CD4-positive, alpha-beta T cell treated with Interferon alpha-2 for 1 hour (primary cell): ENCODE results near the gene SEMA3G.

Source experiments
- DNase-seq, 2 donors: peaks; one replicate each; pipeline ENCODE4 v3.0.0-alpha.2; 2020 to 2022

The SEMA3G gene

DNA sequence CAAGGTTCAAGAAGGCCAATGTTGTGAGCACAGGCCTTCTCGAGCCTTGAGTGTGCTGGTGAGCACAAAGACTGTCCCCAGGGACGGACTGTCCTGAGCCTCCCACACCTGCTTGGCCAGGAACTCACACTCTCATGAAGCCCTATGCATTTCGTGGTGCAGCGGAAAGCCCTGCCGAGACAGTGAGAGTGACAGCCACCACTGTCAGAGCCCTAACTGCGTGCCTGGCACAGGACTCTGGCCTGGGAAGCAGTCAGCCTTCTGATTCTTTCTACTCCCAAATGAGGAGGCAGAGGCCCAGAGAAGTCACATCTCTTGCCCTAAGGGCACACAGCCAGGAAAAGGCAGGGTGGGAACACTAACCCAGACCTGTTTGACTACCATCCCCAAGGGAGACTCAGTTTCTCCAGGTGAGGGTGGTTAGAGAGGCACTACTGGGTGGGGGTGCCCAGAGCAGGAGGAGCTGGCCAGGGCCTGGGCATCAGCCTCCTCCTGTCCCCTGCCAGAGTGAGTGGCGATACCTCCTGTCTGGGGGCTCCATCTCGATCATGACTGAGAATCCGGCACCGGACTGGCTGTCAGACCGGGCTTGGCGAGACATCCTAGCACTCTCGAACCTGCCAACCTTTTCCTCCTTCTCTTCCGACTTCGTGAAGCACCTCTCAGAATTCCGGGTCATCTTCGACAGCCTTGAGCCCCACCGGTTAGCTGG, 50.8 kb downstream of the SEMA3G start:
- no peak for DNase-seq

- no peak for DNase-seq
Observed at GRCh38 chr3:52393131-52393807, 51.6 kb downstream of the SEMA3G start.

DNA sequence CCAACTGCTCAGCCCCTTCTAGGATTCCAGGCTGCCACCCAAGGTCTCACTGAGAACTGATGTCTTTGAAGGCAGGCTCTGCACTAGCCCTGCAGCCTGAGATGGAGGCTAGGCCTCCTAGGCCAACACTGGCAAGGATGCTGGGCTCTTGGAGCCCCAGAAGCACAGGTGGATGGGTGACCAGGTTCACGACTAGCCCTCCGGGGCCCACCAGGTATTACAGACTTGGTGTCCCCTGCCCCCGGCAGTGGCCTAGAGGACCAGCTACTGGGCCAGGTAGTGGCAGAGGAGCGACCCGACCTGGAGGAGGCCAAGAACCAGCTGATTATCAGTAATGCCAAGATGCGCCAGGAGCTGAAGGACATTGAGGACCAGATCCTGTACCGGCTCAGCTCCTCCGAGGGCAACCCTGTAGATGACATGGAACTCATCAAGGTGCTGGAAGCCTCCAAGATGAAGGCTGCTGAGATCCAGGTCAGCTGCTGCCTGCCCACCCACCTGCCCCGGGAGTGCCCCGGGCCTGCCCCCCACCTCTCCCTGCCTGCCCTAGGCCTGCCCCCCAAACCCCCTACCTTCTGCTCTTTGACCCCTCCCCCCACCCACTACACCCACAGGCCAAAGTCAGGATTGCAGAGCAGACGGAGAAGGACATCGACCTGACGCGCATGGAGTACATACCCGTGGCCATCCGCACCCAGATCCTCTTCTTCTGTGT, 52.5 kb downstream of the SEMA3G start:
- DNase-seq, result no peak

DNA sequence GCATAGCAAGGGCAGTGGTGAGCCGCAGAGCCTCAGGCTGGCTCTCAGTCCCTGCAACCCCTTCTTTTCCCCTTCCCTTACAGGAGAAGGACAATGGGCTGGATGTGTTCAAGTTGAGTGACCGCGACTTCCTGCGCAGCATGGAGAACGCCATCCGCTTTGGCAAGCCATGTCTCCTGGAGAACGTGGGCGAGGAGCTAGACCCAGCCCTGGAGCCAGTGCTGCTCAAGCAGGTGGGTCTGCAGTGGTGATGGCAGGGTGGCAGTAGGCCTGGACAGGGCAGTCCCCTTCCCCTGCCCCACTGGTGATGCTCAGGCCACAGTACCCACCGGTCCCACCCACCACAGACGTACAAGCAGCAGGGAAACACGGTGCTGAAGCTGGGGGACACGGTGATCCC, 53.8 kb downstream of the SEMA3G start:
- no peak for DNase-seq

DNA sequence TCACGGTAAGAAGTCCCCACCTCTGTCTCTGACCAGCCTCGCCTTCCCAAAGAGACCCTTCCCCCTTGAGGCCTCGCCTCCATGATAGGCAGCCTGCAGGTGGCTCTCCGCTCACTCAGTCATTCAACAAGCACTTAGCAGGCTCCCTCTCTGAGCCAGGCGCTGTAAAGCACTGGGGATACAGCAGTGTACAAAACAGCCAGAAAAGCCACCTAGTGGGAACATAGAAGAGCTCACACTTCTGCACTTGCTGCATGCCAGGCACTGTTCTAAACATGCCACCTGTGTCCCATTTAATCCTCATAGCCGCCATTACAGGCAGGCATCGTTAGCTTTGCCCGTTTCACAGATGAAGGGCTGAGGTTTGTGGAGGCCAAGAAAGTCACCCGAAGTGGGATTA, 56.0 kb downstream of the SEMA3G start:
- DNase-seq, result no peak

GRCh38 chr3:52388348-52388821, 56.5 kb downstream of the SEMA3G start:
- DNase-seq, result no peak

DNA sequence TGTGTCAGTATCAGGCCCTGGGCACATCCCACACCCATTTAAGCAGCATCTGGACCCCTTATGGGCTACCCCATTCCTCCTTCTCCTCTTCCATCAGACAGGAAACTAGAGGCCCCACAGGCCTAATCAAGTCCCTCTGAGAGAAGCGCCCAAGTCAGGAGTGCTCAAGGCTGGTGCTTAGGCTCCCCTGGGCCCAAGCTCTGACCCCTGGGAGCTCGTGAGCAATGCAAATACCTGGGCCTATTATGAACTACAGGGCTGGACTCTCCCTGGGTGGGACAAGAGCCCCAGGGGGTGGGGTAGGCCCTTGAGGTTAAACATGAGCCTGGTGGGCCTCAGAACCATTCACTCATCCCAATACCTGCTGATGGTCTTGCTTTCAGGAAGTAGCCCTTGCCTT, 57.4 kb downstream of the SEMA3G start:
- no peak for DNase-seq

DNA sequence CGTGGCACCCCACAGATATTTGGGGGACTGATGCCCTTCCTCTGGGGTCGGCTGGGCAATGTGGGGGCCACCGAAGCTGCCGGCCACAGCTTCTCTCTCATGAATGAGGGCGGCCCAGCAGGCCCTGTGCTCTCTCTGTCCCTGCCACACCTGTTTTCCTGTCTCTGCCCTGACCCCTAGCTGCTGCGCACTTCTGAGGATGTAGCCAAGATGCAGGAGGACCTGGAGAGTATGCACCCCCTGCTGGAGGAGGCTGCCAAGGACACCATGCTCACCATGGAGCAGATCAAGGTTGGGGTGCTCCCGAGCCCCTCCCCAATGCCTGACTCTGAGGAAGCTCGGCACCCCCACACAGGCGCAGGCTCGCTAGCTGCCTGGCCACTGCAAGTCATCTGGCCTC, 59.7 kb downstream of the SEMA3G start:
- DNase-seq, result no peak

- DNase-seq, result no peak
Observed at GRCh38 chr3:52384019-52384761, 60.7 kb downstream of the SEMA3G start.

DNA sequence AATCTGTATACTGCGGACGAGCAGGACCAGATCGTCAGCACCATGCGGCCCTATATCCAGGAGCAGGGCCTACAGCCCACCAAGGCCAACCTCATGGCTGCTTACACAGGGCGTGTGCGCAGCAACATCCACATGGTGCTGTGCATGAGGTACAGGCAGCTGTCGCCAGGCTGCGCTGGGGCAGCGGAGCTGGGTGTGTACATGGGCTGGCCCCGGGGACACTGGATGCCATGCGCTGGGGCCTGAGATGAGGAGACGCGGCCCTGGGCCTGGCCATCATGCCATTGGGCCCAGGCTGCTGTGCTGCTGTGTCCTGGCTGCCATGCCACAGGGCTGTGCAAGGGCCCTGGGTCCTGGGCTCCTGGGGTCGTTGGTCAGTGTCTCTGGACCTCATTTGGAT, 61.5 kb downstream of the SEMA3G start:
- DNase-seq, result no peak
